Activated CD8-positive, alpha-beta memory T cell treated with anti-CD3 and anti-CD28 coated beads, Interleukin-2, amount 50 U/mL, for 24 hours (primary cell): ENCODE results near the gene TNKS1BP1.

Source experiments
- DNase-seq: peaks from one replicate; pipeline ENCODE4 v3.0.0-alpha.2; 2020; ENCODE audit errors: extremely low read depth

Gene TNKS1BP1

GRCh38 chr11:57260937-57261783 lies 63.6 kb downstream of the TNKS1BP1 start:
- DNase-seq, result no peak

GRCh38 chr11:57256119-57256518 lies 68.6 kb downstream of the TNKS1BP1 start:
- DNase-seq, result no peak

- DNase-seq, result no peak
Observed at GRCh38 chr11:57255618-57256017, 69.1 kb downstream of the TNKS1BP1 start.

GRCh38 chr11:57254631-57255030 lies 70.1 kb downstream of the TNKS1BP1 start:
- DNase-seq, result no peak

GRCh38 chr11:57251491-57252104 lies 73.2 kb downstream of the TNKS1BP1 start:
- no peak for DNase-seq

GRCh38 chr11:57251037-57251436 lies 73.7 kb downstream of the TNKS1BP1 start:
- no peak for DNase-seq
